Activated CD8-positive, alpha-beta memory T cell treated with anti-CD3 and anti-CD28 coated beads, Interleukin-2, amount 50 U/mL, for 48 hours (primary cell): ENCODE results near the gene RASGEF1B.
"Not testable (repeated sequence)": the region's sequence is repeated elsewhere in the genome, so short reads cannot be mapped to it uniquely, and the experiment has no call there.

Source experiments
- DNase-seq: peaks from one replicate; pipeline ENCODE4 v3.0.0-alpha.2; 2020

Gene RASGEF1B

GRCh38 chr4:81428002-81428401 is 43.7 kb downstream of the RASGEF1B start:
- no peak for DNase-seq

- DNase-seq, result no peak
These were observed 44.3 kb downstream of the RASGEF1B start for GRCh38 chr4:81427344-81427821.

- no peak for DNase-seq
These were observed 44.9 kb downstream of the RASGEF1B start for GRCh38 chr4:81426770-81427289.

DNA sequence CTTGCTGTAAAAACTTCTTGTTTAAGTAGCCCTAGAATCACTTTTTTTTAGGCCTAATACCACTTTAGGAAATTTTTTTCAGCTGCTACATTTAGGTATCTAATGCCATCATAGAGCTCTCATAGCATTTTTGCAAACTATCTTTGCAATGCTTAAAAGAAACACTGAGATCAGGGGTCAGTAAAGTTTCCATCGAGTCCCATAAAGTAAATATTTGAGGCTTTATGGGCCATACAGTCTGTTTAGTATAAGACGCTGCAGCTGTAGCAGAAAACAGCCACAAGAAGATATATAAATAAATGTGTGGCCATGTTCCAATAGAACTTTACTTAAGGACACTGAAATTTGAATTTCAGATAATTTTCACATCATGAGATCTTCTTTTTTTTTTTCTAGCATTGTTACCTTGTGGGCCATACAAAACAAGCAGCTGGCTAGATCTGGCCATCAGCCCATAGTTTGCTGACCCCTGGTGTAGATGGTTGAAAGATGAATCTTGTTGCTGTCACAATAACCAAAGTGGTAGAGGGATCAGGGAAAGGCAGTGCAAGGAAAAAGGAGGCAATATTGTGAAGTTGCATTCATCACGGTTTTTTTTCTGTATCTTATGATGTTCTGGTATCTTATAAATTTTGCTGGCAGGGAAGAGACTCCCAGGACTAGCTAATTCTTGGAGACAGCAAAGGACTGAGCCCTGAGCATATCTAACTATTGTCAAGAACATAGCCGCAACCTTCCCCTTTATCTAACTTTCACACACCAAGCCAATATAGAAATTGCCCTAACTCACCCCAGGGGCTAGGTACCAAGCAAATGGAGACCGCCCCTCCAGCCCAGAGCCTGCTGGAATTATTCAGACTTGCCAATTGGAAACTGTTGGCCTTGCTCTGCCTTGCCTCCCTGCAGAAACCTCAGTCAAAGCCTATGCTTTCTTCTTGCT is 46.6 kb downstream of the RASGEF1B start:
- DNase-seq, result no peak

DNA sequence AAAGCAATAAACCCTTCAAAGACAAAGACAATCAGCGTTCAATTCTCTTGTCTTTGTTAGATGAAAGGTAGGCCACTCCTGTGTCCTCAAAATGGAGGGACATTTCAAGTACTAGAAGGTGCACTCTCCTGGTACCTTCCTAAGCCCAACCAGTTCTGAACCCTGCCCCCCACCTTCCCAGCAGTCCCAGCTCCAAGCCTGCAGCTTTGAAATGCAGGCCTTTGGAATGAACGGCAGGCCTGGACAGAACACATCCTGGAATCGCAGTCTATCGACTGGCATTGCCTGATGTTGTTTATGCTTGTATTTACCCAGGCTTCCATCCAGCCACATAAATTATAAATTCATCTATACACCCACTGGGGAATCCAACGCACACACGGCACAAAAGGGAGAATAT is 47.4 kb downstream of the RASGEF1B start:
- DNase-seq, result no peak

DNA sequence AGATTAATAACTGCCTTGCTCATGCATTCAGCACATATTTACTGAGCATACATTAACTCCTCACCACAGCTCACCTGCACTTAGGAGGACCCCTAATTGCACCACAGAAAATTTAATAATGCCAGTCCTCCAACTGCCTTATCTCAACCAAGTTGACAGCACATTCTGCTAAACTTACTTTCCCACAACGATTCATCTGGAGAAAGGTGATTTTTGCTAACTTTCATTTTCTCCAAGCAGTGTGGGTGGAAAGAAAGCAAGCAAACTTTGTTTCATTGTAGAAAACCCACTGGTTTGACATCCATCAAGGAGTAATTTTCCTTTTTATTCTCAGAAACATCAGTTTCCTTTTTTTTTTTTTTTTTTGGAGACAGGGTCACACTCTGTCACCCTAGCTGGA is 49.1 kb downstream of the RASGEF1B start:
- DNase-seq, result no peak

DNA sequence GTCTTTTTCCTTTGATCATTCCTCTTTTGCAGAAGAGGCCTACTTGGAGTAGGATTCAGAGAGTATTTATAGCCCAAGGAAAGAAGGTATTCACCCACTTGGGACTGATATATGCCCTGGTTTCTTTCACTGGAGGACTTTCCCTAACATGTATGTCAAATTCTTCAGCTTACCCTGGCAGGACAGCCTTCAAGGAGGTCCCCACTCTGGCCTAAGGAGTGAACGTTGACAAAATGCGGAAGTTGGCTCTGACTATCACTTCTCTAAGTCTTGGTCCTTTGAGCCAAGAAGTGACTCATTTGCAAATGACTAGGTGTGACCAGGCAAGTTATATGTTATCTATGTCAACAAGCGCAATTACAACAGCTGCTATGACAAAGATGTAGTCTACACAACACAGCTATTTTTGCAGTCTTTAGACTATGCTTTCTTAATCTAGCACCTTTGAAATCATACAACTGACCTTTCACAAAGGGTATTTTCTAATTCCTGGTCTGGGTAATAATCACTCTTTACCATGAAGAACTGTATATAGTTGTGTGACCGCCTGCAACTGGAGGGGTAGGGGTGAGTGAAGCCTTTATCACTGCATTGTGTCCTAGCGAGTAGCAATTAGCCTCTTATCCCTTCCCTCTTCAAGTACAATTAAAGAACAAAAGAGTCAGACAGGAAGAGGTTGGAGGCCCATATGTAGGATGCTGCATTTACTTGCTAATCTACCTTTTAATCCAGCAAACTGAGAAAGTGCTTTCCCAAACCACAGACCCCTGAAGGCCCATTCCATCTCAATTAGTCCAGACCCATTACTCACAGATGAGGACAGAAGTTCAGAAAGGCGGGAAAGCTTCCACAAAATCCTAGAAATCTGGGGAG is 50.1 kb downstream of the RASGEF1B start:
- DNase-seq, result no peak

- no peak for DNase-seq
These were observed 53.1 kb downstream of the RASGEF1B start for GRCh38 chr4:81418572-81418971.

- no peak for DNase-seq
These were observed 58.7 kb downstream of the RASGEF1B start for GRCh38 chr4:81412946-81413495.

DNA sequence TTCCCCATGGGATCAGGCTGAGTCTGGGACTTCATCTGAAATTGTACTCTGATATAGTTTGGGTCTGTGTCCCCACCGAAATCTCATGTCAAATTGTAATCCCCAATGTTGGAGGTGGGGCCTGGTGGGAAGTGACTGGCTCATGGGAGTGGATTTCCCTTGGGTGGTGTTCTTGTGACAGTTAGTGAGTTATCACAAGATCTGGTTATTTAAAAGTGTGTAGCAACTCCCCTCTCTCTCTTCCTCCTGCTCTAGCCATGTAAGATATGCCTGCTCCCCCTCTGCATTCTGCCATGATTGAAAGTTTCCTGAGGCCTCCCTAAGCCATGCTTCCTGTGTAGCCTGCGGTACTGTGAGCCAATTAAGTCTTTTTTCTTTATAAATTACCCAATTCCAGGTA is 61.0 kb downstream of the RASGEF1B start:
- no peak for DNase-seq

- no peak for DNase-seq
These were observed 61.9 kb downstream of the RASGEF1B start for GRCh38 chr4:81409836-81410235.

DNA sequence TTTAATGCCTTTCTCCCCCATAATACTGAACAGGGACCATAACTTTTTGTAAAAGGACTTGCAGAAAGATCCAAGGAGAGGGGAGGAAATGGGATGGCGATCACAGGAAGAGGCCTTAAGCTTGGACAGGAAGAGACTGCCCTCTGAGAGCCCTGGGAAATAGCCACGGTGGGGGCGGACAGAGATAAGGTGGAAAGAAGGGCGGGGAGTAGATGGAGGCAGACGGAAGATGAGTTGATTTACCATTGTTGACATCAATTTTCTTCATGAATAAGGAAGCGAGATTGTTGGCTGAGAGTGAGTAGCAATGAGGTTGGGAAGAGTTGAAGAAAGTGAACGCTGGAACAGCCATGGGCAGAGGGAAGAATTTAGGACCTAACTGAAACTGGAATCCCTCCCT is 63.4 kb downstream of the RASGEF1B start:
- DNase-seq, result no peak

DNA sequence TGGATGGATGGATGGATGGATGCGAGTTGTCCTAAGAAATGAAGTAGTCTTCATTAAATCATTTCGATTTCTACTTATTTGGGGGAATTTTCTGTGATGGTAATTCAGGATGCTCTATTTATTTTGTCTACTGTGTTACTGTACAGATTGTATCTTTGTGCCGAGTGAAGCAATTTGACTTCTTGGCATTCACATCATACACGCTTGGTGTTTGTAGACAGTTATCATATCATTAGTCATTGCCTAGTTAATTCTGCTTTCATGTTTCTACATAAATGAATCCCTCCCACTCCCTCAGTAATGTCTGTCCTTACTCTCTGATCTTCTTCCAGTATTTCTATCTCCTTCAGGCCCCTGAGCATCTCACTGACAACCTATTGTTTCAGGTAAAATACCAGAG is 64.0 kb downstream of the RASGEF1B start:
- no peak for DNase-seq

DNA sequence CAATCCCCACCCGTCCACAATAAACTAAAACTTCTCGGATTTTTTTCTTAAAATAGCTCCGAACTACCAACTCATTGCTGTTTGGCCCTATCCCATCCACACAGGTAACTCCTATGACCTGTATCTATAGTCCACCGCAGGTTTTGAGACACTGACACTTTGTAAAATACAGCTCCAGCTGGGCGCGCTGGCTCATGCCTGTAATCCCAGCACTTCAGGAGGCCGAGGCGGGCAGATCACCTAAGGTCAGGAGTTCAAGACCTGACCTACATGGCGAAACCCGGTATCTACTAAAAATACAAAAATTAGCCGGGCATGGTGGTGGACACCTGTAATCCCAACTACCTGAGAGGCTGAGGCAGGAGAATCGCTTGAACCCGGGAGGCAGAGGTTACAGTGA is 65.2 kb downstream of the RASGEF1B start:
- DNase-seq, result not testable (repeated sequence)

DNA sequence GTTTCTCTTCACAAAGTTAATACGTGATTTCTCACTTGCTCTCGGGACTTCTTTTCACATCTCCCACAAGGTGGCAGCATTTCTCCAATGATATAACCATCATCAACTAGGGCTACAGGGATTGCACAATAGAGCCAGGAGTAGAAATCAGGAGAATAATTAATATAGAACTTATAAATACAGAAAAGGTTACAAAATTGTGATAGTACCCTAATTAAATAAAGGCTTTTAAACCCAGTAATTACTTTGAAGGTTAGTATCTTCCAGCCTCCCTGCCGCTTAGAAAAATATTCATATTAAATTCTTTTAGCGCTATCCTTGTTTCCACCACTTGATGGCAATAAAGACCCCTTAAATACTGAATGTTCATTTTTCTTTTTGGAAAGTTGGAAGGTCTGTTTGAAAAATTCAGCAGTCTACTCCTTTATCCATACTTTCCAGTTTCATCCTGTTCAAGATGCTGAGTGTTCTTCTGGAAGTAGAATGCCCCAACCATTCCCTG is 65.8 kb downstream of the RASGEF1B start:
- no peak for DNase-seq

- no peak for DNase-seq
These were observed 67.0 kb downstream of the RASGEF1B start for GRCh38 chr4:81404741-81405140.

- DNase-seq, result no peak
These were observed 67.4 kb downstream of the RASGEF1B start for GRCh38 chr4:81404294-81404693.

DNA sequence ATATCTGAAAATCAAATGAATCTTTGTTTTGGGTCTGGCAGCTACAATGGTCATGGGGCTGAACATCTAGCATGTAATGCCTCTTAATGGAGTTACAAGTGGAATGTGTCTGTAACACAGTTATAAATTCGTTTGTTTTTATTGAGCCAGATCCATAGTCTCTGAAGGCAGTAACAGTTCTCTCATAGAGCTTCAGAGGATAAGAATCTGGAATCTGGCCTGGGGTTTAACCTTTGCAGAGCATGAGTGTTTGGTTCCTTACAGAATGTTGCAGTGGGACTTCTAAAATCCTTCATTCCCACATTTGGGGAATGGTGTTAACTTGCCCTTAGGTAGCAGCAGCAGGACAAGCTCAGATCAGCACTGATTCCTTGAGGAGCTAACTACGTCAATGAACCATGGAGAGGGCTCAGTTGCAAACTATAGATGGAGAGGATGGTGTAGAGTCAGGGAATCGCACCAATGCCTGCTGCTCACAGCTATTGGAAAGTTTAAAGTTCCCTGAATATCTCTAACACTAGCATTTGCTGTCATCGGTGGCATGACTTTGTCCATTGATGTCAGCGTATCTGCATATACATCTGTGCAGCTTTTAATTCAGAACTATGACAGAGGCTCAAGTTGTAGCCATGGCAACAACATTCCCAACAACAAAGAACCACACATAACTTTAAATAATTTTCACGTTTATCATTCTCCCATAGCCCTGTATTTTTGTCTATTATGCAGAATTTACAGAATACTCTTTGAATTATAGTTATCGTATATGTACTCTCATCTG is 72.2 kb downstream of the RASGEF1B start:
- no peak for DNase-seq

GRCh38 chr4:81398379-81398778 is 73.3 kb downstream of the RASGEF1B start:
- no peak for DNase-seq

DNA sequence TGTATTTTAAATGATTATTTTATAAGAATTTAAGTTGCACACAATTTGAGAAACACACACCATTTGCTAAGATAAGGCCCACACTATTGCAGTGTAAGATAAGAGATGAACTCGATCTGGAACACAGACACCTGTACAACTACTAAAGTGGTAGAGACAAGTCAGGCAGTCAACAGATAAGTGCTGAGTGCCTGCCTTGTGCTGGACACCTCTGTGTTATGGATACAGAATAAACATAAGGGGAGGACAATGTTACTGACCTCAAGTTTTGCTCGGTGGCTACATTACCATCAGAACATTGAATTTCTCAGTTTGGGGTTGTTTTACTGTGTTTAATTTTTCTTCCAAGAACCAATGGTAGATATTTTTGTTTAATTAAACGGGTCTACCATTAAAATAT is 74.1 kb downstream of the RASGEF1B start:
- no peak for DNase-seq

- DNase-seq, result no peak
These were observed 76.5 kb downstream of the RASGEF1B start for GRCh38 chr4:81395239-81395638.

DNA sequence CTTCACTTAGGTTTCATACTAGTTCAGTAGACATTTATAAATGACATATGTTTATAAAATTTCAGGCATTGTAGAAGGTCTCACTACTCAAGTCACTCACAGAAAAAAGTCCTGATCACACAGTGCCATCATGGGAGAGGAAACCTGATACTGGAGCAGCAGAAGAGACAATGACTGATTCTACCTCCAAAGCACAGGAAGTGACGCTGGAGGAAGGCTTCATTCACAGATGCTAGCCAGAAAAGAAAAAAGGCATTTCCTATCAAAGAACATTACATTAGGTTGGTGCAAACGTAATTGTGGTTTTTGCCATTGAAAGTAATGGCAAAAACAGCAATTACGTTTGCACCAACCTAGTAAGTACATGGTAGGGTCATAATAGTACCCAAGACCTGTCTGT is 79.5 kb downstream of the RASGEF1B start:
- no peak for DNase-seq
